RWPE2 (cell line): Measurements from ENCODE around the gene PLK1.
"Not testable (repeated sequence)": the region's sequence is repeated elsewhere in the genome, so short reads cannot be mapped to it uniquely, and the experiment has no call there.

Experiments
- ATAC-seq: fragments of 200-7000 bp; cut with Tn5 transposase; 3 replicates; pipeline ENCODE4 v1.9.1; 2021; ENCODE audit warnings: low read depth
- DNase-seq: peaks from one replicate; pipeline ENCODE4 v3.0.0-alpha.2; 2020; ENCODE audit warnings: low spot score
- H3K27ac ChIP-seq: fragments of 450-650 bp; 2 replicates; pipeline ENCODE4 v1.5.1; 2017; ENCODE audit warnings: mild to moderate bottlenecking; ENCODE audit not compliant: poor library complexity, severe bottlenecking
- H3K27me3 ChIP-seq: fragments of 250-450 bp; sonication (Bioruptor Pico); 2 replicates; pipeline ENCODE4 v1.5.1; 2021; ENCODE audit warnings: mild to moderate bottlenecking, moderate library complexity; ENCODE audit not compliant: insufficient read depth, poor library complexity, severe bottlenecking
- H3K36me3 ChIP-seq: fragments of 250-450 bp; sonication (Bioruptor Pico); 2 replicates; pipeline ENCODE4 v1.5.1; 2020; ENCODE audit warnings: low read depth, mild to moderate bottlenecking, moderate library complexity
- H3K4me1 ChIP-seq: fragments of 250-450 bp; sonication (Bioruptor Pico); 2 replicates; pipeline ENCODE4 v1.5.1; 2021; ENCODE audit warnings: mild to moderate bottlenecking, moderate library complexity; ENCODE audit not compliant: insufficient read depth, poor library complexity, severe bottlenecking
- H3K4me3 ChIP-seq: fragments of 250-450 bp; sonication (Bioruptor Pico); 2 replicates; pipeline ENCODE4 v1.5.1; 2021; ENCODE audit warnings: mild to moderate bottlenecking, moderate library complexity; ENCODE audit not compliant: severe bottlenecking
- H3K9me3 ChIP-seq: fragments of 250-450 bp; sonication (Bioruptor Pico); 2 replicates; pipeline ENCODE4 v1.5.1; 2021; ENCODE audit warnings: mild to moderate bottlenecking, moderate library complexity; ENCODE audit not compliant: severe bottlenecking
- CTCF ChIP-seq: fragments of 450-650 bp; IDR thresholded peaks from one replicate; pipeline ENCODE4 v1.5.1; 2017; ENCODE audit warnings: mild to moderate bottlenecking, moderate library complexity; ENCODE audit not compliant: poor library complexity, severe bottlenecking

Gene PLK1

GRCh38 chr16:23678430-23679273 is at the start of gene PLK1:
Gene PLK1 (plus strand): TSS chr16:23678889. CDS start chr16:23678933, 44 bp downstream.
- DNase-seq (peak; percentile 83), ATAC-seq (peak; percentile 93)
- peak within 1 kb of the TSS; percentile 52 for H3K4me3 ChIP-seq
- H3K9me3 ChIP-seq: no peaks in the 10 kb centered on the region
- no peaks in the 10 kb centered on the region for H3K27me3 ChIP-seq
- TF ChIP-seq CTCF: peak; percentile 41
- H3K27ac ChIP-seq: peak within 1 kb of the TSS; percentile 68
- H3K36me3 ChIP-seq: peaks cover 38% of the 10 kb centered on the region
- H3K4me1 ChIP-seq: peaks cover 6% of the 10 kb centered on the region

GRCh38 chr16:23629516-23629915 is 49.2 kb upstream of the PLK1 start:
- Histone ChIP-seq H3K9me3 (no peaks in the 10 kb centered on the region), H3K27ac (no peak overlapping the region), H3K36me3 (peaks cover 90% of the 10 kb centered on the region), H3K27me3 (no peaks in the 10 kb centered on the region), H3K4me1 (no peaks in the 10 kb centered on the region), H3K4me3 (no peak overlapping the region)
- TF ChIP-seq CTCF: no peak
- ATAC-seq (no peak), DNase-seq (no peak)

- H3K9me3 ChIP-seq, ATAC-seq: not testable (repeated sequence)
These were observed 46.8 kb upstream of the PLK1 start for GRCh38 chr16:23631874-23632273.

GRCh38 chr16:23634461-23635036 is 44.1 kb upstream of the PLK1 start:
- Histone ChIP-seq H3K4me3 (no peak overlapping the region), H3K4me1 (no peaks in the 10 kb centered on the region), H3K9me3 (no peaks in the 10 kb centered on the region), H3K36me3 (peaks cover 85% of the 10 kb centered on the region), H3K27ac (no peak overlapping the region), H3K27me3 (no peaks in the 10 kb centered on the region)
- DNase-seq: no peak
- no peak for TF ChIP-seq CTCF
- no peak for ATAC-seq

More at GRCh38 chr16:23631874-23632273, 46.8 kb upstream of the PLK1 start:
- H3K36me3 ChIP-seq: peaks cover 90% of the 10 kb centered on the region
- not testable (repeated sequence) for H3K4me1 ChIP-seq, H3K4me3 ChIP-seq, DNase-seq, H3K27me3 ChIP-seq, H3K27ac ChIP-seq

- H3K4me1 ChIP-seq: no peaks in the 10 kb centered on the region
- H3K4me3 ChIP-seq: no peak overlapping the region
- no peak for DNase-seq
- H3K9me3 ChIP-seq: no peaks in the 10 kb centered on the region
- TF ChIP-seq CTCF: no peak
- no peak for ATAC-seq
- H3K27ac ChIP-seq: no peak overlapping the region
- H3K36me3 ChIP-seq: peaks cover 72% of the 10 kb centered on the region
- no peaks in the 10 kb centered on the region for H3K27me3 ChIP-seq
These were observed 42.7 kb upstream of the PLK1 start for GRCh38 chr16:23635958-23636357.
